PC-3 (cell line): ENCODE data around the gene THUMPD2.

ENCODE experiments used
- EZH2phosphoT487 ChIP-seq: fragments of 300-600 bp; sonication (generic); IDR thresholded peaks from 2 replicates; pipeline ENCODE4 v1.6.1; 2018; ENCODE audit warnings: mild to moderate bottlenecking, antibody characterized with exemption, low read length, borderline replicate concordance
- TF ChIP-seq, protein P1 (sequence below): fragments of 300-600 bp; sonication (generic); conservative IDR thresholded peaks from 2 replicates; pipeline ENCODE4 v1.5.1; 2017; ENCODE audit warnings: antibody characterized with exemption, low read depth, mild to moderate bottlenecking, low read length

DNA sequence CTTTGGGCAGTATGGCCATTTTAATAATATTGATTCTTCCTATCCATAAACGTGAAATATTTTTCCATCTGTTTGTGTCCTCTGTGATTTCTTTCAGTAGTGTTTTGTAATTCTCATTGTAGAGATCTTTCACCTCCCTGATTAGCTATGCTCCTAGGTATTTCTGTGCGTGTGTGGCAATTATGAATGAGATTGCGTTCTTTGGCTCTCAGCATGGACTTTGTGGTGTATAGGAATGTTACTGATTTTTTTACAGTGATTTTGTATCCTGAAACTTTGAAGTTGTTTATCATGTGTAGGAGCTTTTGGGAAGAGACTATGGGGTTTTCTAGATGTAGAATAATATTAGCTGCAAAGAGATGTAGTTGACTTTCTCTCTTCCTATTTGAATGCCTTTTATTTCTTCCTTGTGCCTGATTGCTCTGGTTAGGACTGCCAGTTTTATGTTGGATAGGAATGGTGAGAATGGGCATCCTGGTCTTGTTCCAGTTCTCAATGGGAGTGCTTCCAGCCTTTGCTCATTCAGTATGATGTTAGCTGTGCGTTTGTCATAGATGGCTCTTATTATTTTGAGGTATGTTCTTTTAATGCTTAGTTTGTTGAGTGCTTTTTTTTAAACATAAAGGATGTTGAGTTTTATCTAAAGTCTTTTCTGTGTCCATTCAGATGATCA is 27.0 kb upstream of the THUMPD2 start:
- TF ChIP-seq, protein P1, sequence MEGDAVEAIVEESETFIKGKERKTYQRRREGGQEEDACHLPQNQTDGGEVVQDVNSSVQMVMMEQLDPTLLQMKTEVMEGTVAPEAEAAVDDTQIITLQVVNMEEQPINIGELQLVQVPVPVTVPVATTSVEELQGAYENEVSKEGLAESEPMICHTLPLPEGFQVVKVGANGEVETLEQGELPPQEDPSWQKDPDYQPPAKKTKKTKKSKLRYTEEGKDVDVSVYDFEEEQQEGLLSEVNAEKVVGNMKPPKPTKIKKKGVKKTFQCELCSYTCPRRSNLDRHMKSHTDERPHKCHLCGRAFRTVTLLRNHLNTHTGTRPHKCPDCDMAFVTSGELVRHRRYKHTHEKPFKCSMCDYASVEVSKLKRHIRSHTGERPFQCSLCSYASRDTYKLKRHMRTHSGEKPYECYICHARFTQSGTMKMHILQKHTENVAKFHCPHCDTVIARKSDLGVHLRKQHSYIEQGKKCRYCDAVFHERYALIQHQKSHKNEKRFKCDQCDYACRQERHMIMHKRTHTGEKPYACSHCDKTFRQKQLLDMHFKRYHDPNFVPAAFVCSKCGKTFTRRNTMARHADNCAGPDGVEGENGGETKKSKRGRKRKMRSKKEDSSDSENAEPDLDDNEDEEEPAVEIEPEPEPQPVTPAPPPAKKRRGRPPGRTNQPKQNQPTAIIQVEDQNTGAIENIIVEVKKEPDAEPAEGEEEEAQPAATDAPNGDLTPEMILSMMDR, result no peak
- TF ChIP-seq EZH2phosphoT487, result no peak
